Gastroesophageal sphincter (tissue), 4 donors: ENCODE results near the gene PRDM5. TPM values are rescaled to one million over a fixed set of nuclear protein-coding genes. Genes with fewer than 3 reads are reported as not detected.

ENCODE experiments used
- ATAC-seq: fragments of 150-250 bp; one replicate; pipeline ENCODE4 v1.9.1; 2016; ENCODE audit warnings: mild to moderate bottlenecking, moderate library complexity
- H3K27ac ChIP-seq, 4 donors: fragments of 200-600 bp; sonication (generic) in 3 of 4; 1 replicate in 3 of 4; 2 replicates in 1 of 4; pipeline ENCODE4 v1.5.1; 2016 to 2019
- H3K27me3 ChIP-seq: fragments of 200-600 bp; sonication (generic); one replicate; pipeline ENCODE4 v1.5.1; 2019
- H3K36me3 ChIP-seq, 2 donors: fragments of 200-600 bp; sonication (generic); one replicate each; pipeline ENCODE4 v1.5.1; 2019; ENCODE audit warnings: control low read depth in 1 of 2
- H3K4me1 ChIP-seq, 3 donors: fragments of 200-600 bp; sonication (generic); 1 replicate in 2 of 3; 2 replicates in 1 of 3; pipeline ENCODE4 v1.5.1; 2016 to 2019; ENCODE audit warnings: control low read depth in 2 of 3
- H3K4me3 ChIP-seq, 2 donors: fragments of 200-600 bp; sonication (generic); one replicate each; pipeline ENCODE4 v1.5.1; 2019; ENCODE audit warnings: mild to moderate bottlenecking in 1 of 2, moderate library complexity in 1 of 2
- H3K9me3 ChIP-seq, 3 donors: fragments of 200-600 bp; sonication (generic); one replicate each; pipeline ENCODE4 v1.5.1; 2017 to 2019; ENCODE audit warnings: control low read depth in 2 of 3
- CTCF ChIP-seq, 4 experiments: fragments of 200-600 bp in 2 of 4; fragments of 450-650 bp in 2 of 4; sonication (generic) in 1 of 4; IDR thresholded peaks; one replicate each; pipeline ENCODE4 v1.5.1; 2017 to 2019; ENCODE audit warnings: antibody characterized with exemption in 4 of 4, mild to moderate bottlenecking in 2 of 4, moderate library complexity in 2 of 4
- EP300 ChIP-seq: sonication (generic); formaldehyde crosslinking; IDR thresholded peaks from one replicate; pipeline ENCODE4 v1.6.1; 2017; ENCODE audit warnings: antibody characterized with exemption, mild to moderate bottlenecking
- POLR2A ChIP-seq, 2 donors: fragments of 450-650 bp; IDR thresholded peaks; one replicate each; pipeline ENCODE4 v1.6.1; 2017; ENCODE audit warnings: antibody characterized with exemption in 2 of 2, mild to moderate bottlenecking in 2 of 2, moderate library complexity in 1 of 2
- POLR2AphosphoS5 ChIP-seq: sonication (generic); formaldehyde crosslinking; IDR thresholded peaks from one replicate; pipeline ENCODE4 v1.6.1; 2017; ENCODE audit warnings: antibody characterized with exemption
- WGBS, 2 donors: methylation state at CpG; one replicate each; pipeline ENCODE4 v1.1.5; 2018; ENCODE audit warnings: low coverage in 1 of 2; 5-methylcytosine and 5-hydroxymethylcytosine counted together
- total RNA-seq, 4 donors: library from RNA; depleted of rRNA; stranded (reverse); fragments of >200 nt; gene quantifications; one replicate each; pipeline ENCODE4 v1.1.0, GENCODE V29; 2016

PRDM5 gene
- total RNA-seq, 4 donors from 2014 or later, result 10.6 to 33.9 (median 18.9) TPM

GRCh38 chr4:120733054-120733453, 189.5 kb downstream of the PRDM5 start:
- no peak for TF ChIP-seq EP300
- TF ChIP-seq POLR2A (IDR thresholded peaks at IDR 0.05), result no peak
- no peak for TF ChIP-seq CTCF (IDR thresholded peaks at IDR 0.05)
- no peak for TF ChIP-seq POLR2AphosphoS5
- no peak overlapping the region for H3K4me3 ChIP-seq
- no peak for ATAC-seq

GRCh38 chr4:120731561-120731960, 191.0 kb downstream of the PRDM5 start:
- Histone ChIP-seq H3K27me3 (no peaks in the 10 kb centered on the region), H3K27ac (no peak overlapping the region), H3K4me1 (no peaks in the 10 kb centered on the region), H3K36me3 (peaks cover 0 to 6% of the 10 kb centered on the region in 2 donors), H3K4me3 (no peak overlapping the region), H3K9me3 (no peaks in the 10 kb centered on the region)
- 92 to 93% methylated on average over 3 of the region's 3 CpGs for WGBS, 2 donors
- TF ChIP-seq POLR2AphosphoS5 (no peak), EP300 (no peak), POLR2A (IDR thresholded peaks at IDR 0.05) (no peak), CTCF (IDR thresholded peaks at IDR 0.05) (no peak)
- no peak for ATAC-seq

More at GRCh38 chr4:120733054-120733453, 189.5 kb downstream of the PRDM5 start:
- no peak overlapping the region for H3K27ac ChIP-seq
- no peaks in the 10 kb centered on the region for H3K9me3 ChIP-seq
- H3K4me1 ChIP-seq, result no peaks in the 10 kb centered on the region
- no peaks in the 10 kb centered on the region for H3K27me3 ChIP-seq
- WGBS, 2 donors, result 56 to 87% methylated on average over 2 of the region's 2 CpGs
- peaks cover 0 to 13% of the 10 kb centered on the region in 2 donors for H3K36me3 ChIP-seq

- no peak for ATAC-seq
- 61 to 74% methylated on average over 3 to 4 of the region's 4 CpGs for WGBS, 2 donors
Observed at GRCh38 chr4:120730777-120731320, 191.7 kb downstream of the PRDM5 start.

GRCh38 chr4:120728892-120729675, 193.4 kb downstream of the PRDM5 start:
- no peak for ATAC-seq
- no peaks in the 10 kb centered on the region for H3K4me1 ChIP-seq
- WGBS, 2 donors, result 88 to 98% methylated on average over 4 of the region's 4 CpGs
- TF ChIP-seq POLR2AphosphoS5 (no peak), CTCF (IDR thresholded peaks at IDR 0.05) (no peak), POLR2A (IDR thresholded peaks at IDR 0.05) (no peak), EP300 (no peak)
- H3K4me3 ChIP-seq, result no peak overlapping the region
- no peaks in the 10 kb centered on the region for H3K9me3 ChIP-seq
- no peaks in the 10 kb centered on the region for H3K27me3 ChIP-seq
- H3K36me3 ChIP-seq, result peaks cover 0 to 6% of the 10 kb centered on the region in 2 donors
- no peak overlapping the region for H3K27ac ChIP-seq

More at GRCh38 chr4:120730777-120731320, 191.7 kb downstream of the PRDM5 start:
- Histone ChIP-seq H3K27ac (no peak overlapping the region), H3K4me1 (no peaks in the 10 kb centered on the region), H3K4me3 (no peak overlapping the region), H3K36me3 (peaks cover 0 to 6% of the 10 kb centered on the region in 2 donors), H3K9me3 (no peaks in the 10 kb centered on the region), H3K27me3 (no peaks in the 10 kb centered on the region)
- no peak for TF ChIP-seq CTCF (IDR thresholded peaks at IDR 0.05)
- no peak for TF ChIP-seq POLR2AphosphoS5
- TF ChIP-seq POLR2A (IDR thresholded peaks at IDR 0.05), result no peak
- no peak for TF ChIP-seq EP300
